Lung (tissue), 12 donors: ENCODE data around the gene RIN3. TPM values are rescaled to one million over a fixed set of nuclear protein-coding genes. Genes with fewer than 3 reads are reported as not detected.
A peak's percentile ranks its signal among the peaks of the same experiment; 100 is the strongest.

Experiments
- ATAC-seq: fragments of 200-7000 bp; cut with Tn5 transposase; one replicate; pipeline ENCODE4 v1.9.1; 2020; ENCODE audit warnings: moderate number of reproducible peaks; ENCODE audit not compliant: insufficient read depth, low FRiP score
- DNase-seq, 3 donors: peaks; one replicate each; pipeline ENCODE4 v3.0.0-alpha.2; 2013 to 2017
- H3K27ac ChIP-seq, 2 donors: one replicate each; pipeline ENCODE4 v1.5.1; 2013; ENCODE audit warnings: mild to moderate bottlenecking in 2 of 2, moderate library complexity in 2 of 2, control low read depth in 1 of 2, inconsistent platforms in 1 of 2, low read depth in 1 of 2, low read length in 1 of 2
- H3K27me3 ChIP-seq, 3 donors: one replicate each; pipeline ENCODE4 v1.5.1; 2013; ENCODE audit warnings: low read length in 2 of 3; ENCODE audit not compliant: control insufficient read depth in 3 of 3, insufficient read depth in 3 of 3
- H3K36me3 ChIP-seq, 4 donors: one replicate each; pipeline ENCODE4 v1.5.1; 2013; ENCODE audit warnings: low read length in 4 of 4, mild to moderate bottlenecking in 1 of 4, moderate library complexity in 1 of 4; ENCODE audit not compliant: control insufficient read depth in 4 of 4, insufficient read depth in 4 of 4
- H3K4me1 ChIP-seq, 5 donors: one replicate each; pipeline ENCODE4 v1.5.1; 2013; ENCODE audit warnings: low read length in 5 of 5, mild to moderate bottlenecking in 2 of 5, moderate library complexity in 1 of 5; ENCODE audit not compliant: control insufficient read depth in 5 of 5, insufficient read depth in 5 of 5
- H3K4me3 ChIP-seq: one replicate; pipeline ENCODE4 v1.5.1; 2013; ENCODE audit warnings: mild to moderate bottlenecking, control low read depth, moderate library complexity
- H3K9ac ChIP-seq, 2 donors: one replicate each; pipeline ENCODE4 v1.5.1; 2013; ENCODE audit warnings: low read length in 2 of 2, control low read depth in 1 of 2; ENCODE audit not compliant: insufficient read depth in 1 of 2
- H3K9me3 ChIP-seq, 4 donors: one replicate each; pipeline ENCODE4 v1.5.1; 2013; ENCODE audit warnings: low read length in 3 of 4, mild to moderate bottlenecking in 1 of 4, moderate library complexity in 1 of 4; ENCODE audit not compliant: control insufficient read depth in 4 of 4, insufficient read depth in 3 of 4
- CTCF ChIP-seq: IDR thresholded peaks from 2 replicates; pipeline ENCODE4 v1.5.1; 2012; ENCODE audit warnings: mild to moderate bottlenecking; ENCODE audit errors: control extremely low read depth, extremely low read depth
- WGBS, 2 donors: extraction: QIAGEN DNeasy Blood & Tissue Kit; methylation state at CpG; one replicate each; pipeline ENCODE4 v1.1.7; 2013; 5-methylcytosine and 5-hydroxymethylcytosine counted together
- polyA plus RNA-seq, 2 donors: library from polyadenylated mRNA; stranded (reverse); fragments of 200-250 nt; gene quantifications; one replicate each; pipeline ENCODE4 v1.2.1, GENCODE V29; 2013
- total RNA-seq, 2 donors: library from RNA; depleted of rRNA in 1 of 2; stranded (reverse); fragments of >200 nt in 1 of 2; gene quantifications; one replicate each; pipeline ENCODE4 v1.2.1, GENCODE V29; 2014 to 2021
- donor health status: control.
- donor health status: control.
- donor health status: Bipolar disorder and iron deficiency.
- donor health status: healthy.
- donor health status: DM: yes; HTN: yes; CAD: no.

RIN3 gene
- total and polyA plus RNA-seq, 4 donors: 19.3 to 55.5 (median 40.2) TPM

- Histone ChIP-seq H3K4me1 (peaks cover 0 to 8% (median 0%) of the 10 kb centered on the region in 5 donors), H3K9ac (no peak overlapping the region), H3K27me3 (no peaks in the 10 kb centered on the region), H3K36me3 (peaks cover 0 to 5% (median 0%) of the 10 kb centered on the region in 4 donors), H3K9me3 (no peaks in the 10 kb centered on the region), H3K4me3 (no peak overlapping the region), H3K27ac (no peak overlapping the region)
- WGBS, 2 donors: 90 to 92% methylated on average over 10 of the region's 10 CpGs
- TF ChIP-seq CTCF: no peak
- no peak for DNase-seq
- ATAC-seq: no peak
Observed at GRCh38 chr14:92613681-92614260, 100.2 kb downstream of the RIN3 start.

- TF ChIP-seq CTCF: no peak
- DNase-seq (no peak), ATAC-seq (no peak)
- H3K36me3 ChIP-seq: peaks cover 0 to 5% (median 0%) of the 10 kb centered on the region in 4 donors
- H3K4me3 ChIP-seq: no peak overlapping the region
- H3K27me3 ChIP-seq: no peaks in the 10 kb centered on the region
- no peaks in the 10 kb centered on the region for H3K9me3 ChIP-seq
- H3K4me1 ChIP-seq: peaks cover 0 to 10% (median 1%) of the 10 kb centered on the region in 5 donors
- 39 to 63% methylated on average over 4 of the region's 4 CpGs for WGBS, 2 donors
- no peak overlapping the region for H3K27ac ChIP-seq
- H3K9ac ChIP-seq: no peak overlapping the region
Observed at GRCh38 chr14:92615451-92615850, 101.9 kb downstream of the RIN3 start.

GRCh38 chr14:92616178-92616577 is 102.6 kb downstream of the RIN3 start:
- Histone ChIP-seq H3K27me3 (no peaks in the 10 kb centered on the region), H3K27ac (no peak overlapping the region), H3K9me3 (no peaks in the 10 kb centered on the region), H3K9ac (no peak overlapping the region), H3K36me3 (peaks cover 0 to 5% (median 0%) of the 10 kb centered on the region in 4 donors), H3K4me1 (peaks cover 0 to 14% (median 6%) of the 10 kb centered on the region in 5 donors), H3K4me3 (no peak overlapping the region)
- 92 to 95% methylated on average over 5 of the region's 5 CpGs for WGBS, 2 donors
- TF ChIP-seq CTCF: no peak
- DNase-seq (no peak), ATAC-seq (no peak)

GRCh38 chr14:92617581-92617980 is 104.0 kb downstream of the RIN3 start:
- DNase-seq (peak; percentile 35 to 85 (median 74)), ATAC-seq (no peak)
- Histone ChIP-seq H3K27ac (no peak overlapping the region), H3K27me3 (no peaks in the 10 kb centered on the region), H3K36me3 (peaks cover 0 to 5% (median 3%) of the 10 kb centered on the region in 4 donors), H3K9ac (no peak overlapping the region), H3K9me3 (peaks cover 0 to 7% (median 5%) of the 10 kb centered on the region in 4 donors), H3K4me1 (peaks cover 0 to 14% (median 6%) of the 10 kb centered on the region in 5 donors), H3K4me3 (no peak overlapping the region)
- TF ChIP-seq CTCF: no peak
